Esophagus mucosa (tissue), 1 donor: Measurements from ENCODE around the gene DTNBP1. TPM values are rescaled to one million over a fixed set of nuclear protein-coding genes. Genes with fewer than 3 reads are reported as not detected.

Experiments
- ATAC-seq: fragments of 200-7000 bp; cut with Tn5 transposase; one replicate; pipeline ENCODE4 v1.9.1; 2020
- total RNA-seq: library from RNA; stranded (reverse); gene quantifications from one replicate; pipeline ENCODE4 v1.2.4, GENCODE V29; 2023
- donor health status: DM: yes; HTN: yes; CAD: no.

The DTNBP1 gene, protein sequence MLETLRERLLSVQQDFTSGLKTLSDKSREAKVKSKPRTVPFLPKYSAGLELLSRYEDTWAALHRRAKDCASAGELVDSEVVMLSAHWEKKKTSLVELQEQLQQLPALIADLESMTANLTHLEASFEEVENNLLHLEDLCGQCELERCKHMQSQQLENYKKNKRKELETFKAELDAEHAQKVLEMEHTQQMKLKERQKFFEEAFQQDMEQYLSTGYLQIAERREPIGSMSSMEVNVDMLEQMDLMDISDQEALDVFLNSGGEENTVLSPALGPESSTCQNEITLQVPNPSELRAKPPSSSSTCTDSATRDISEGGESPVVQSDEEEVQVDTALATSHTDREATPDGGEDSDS
- total RNA-seq: 9.9 TPM

DNA sequence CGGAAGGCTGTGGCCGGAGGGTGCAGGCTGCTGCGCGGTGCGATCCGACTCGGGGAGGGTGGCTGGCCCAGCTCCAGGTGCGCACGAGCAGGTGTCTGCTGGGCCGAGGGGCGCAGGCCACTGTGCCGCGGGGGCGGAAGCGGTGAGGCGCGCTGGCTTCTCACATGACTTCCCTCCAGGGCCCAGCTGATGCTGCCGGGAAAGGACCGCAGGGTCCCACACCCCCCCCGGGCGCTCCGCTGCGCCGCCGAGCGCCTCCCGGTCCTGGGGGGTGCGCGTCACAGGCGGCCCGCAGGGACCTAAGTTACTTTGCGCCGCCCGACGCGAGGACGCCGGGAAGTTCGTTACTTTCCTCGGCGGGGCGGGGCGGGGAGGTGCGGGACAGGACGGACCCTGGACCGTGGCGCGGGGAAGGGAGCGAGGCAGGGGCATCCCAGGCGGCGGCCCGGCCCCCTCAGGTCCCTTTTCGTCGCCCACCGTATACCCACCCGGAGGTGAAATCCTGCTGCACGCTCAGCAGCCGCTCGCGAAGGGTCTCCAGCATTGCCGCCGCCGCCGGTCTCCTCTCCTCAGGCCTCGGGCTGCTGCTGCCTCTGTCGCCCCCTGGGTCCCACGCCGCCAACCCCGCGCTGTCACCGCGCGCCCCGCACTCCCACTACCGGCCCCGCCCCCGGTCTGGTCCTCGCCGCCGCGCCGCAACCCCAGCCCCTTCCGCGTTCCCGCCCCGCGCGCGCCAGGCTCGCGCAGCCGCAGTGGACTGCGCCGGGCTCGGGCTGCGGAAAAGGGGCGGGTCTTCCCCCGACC is at the start of gene DTNBP1:
Gene DTNBP1 (minus strand): TSS at position 703 of the 804 bp plus-strand sequence. CDS start 159 bp downstream, at position 544.
- peak; percentile 89 for ATAC-seq

GRCh38 chr6:15709651-15710269 is 46.9 kb upstream of the DTNBP1 start:
- ATAC-seq: no peak

GRCh38 chr6:15708231-15708630 is 45.4 kb upstream of the DTNBP1 start:
- no peak for ATAC-seq

- no peak for ATAC-seq
Measured at GRCh38 chr6:15705981-15706380, 43.2 kb upstream of the DTNBP1 start.

DNA sequence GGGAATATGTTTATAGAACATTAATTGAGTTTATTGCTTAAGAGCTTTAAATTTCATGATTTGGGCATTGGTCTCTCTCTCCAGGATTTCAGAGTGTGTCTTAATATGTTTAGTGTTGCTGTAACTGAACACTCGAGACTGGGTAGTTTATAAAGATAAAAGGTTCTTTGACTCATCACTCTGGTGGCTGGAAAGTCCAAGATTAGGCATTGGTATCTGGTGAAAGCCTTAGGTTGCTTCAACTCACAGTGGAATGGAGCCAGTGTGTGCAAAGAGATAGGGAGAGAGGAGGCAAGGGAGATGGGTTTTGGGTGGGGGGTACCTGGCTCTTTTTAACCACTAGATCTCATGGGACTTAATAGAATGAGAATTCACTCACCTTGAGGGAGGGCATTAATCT is 35.6 kb upstream of the DTNBP1 start:
- no peak for ATAC-seq

GRCh38 chr6:15697895-15698294 is 35.1 kb upstream of the DTNBP1 start:
- ATAC-seq: no peak

DNA sequence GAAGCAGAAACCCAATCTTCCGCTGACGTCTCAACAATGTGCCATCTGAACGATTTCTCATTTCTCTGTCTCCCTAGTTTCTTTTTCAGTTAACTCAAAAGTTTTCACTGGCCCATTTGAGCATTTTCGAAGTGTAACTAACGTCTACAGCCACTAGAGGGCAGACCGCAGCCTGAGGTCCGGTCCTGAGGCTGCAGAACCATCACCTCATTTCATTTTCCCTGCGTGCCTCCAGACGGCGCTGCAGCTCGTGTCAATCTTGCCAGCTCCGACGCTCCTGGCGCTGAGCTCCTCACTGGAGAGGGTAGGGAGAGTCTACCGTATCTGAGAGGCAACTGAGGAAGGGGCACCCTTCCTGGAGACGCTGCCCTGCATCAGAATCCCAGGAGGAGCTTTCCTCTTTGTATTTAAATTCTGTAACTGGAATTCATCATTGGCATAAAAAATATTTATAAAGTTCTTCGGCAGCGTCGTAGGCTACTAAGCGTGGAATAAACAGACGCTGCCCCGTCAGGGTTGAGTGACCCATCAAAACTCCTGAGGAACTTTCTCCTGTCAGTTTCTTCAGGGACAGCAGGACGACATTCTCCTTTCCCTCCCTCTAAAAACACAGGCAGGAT is 28.5 kb upstream of the DTNBP1 start:
- ATAC-seq: peak; percentile 99

GRCh38 chr6:15690510-15690909 is 27.7 kb upstream of the DTNBP1 start:
- no peak for ATAC-seq

GRCh38 chr6:15689586-15690482 is 27.0 kb upstream of the DTNBP1 start:
- ATAC-seq: no peak

DNA sequence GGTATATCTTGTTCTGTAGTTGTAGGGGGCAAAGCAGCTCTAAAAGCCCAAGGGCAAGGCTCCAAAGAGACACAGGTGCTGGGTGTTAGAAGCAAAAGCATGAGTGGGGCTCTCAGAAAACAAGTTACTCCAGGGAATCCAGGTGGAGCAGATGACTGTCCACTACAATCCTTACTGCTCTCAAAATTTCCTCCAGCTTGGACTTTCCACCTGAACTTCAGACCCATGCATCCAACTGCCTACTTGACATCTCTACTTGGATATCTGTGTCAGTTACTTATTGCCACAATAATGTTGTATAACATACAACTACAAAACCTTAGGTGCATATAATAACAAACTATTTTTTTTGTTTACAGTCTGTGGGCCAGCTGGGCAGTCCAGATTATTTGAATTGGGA is 22.8 kb upstream of the DTNBP1 start:
- ATAC-seq: no peak

GRCh38 chr6:15682965-15683822 is 20.4 kb upstream of the DTNBP1 start:
- ATAC-seq: no peak

DNA sequence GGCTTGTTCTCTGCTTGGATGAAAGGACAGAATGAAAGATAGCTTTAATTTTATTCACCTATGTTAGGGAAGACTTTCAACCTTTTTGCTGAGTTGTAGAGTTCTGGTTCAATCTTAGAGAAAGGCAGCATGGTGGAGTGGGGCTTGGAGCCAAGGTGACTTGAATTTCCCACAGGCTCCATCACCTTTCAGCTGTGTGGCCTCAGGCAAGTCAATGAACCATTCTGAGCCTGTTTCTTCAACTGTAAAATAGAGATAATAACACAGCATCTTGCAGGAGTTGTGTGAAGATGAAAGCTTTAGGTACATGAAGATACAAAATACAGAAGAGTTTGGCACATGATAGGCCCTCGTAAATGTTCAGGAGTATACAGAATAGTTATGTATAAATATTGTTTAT is 19.1 kb upstream of the DTNBP1 start:
- no peak for ATAC-seq

- no peak for ATAC-seq
Measured at GRCh38 chr6:15678514-15678913, 15.7 kb upstream of the DTNBP1 start.

DNA sequence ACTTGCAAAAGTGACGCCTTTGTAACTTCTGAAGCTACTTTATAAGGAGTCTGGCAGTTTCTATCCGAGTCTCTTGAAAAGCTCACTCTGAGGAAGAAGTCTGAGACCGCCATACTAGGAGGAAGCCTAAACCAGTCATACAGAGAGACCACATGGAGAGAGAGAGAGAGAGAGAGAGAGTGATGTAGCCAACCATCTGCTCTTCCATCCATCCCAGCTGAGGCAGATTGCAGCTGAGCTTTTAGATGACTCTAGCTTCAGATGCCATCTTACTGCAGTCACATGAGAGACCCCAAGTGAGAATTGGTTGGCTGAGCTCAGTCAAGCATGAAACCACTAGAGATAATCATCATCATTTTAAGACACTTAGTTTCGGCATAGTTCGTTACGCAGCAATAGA is 15.0 kb upstream of the DTNBP1 start:
- no peak for ATAC-seq

- no peak for ATAC-seq
Measured at GRCh38 chr6:15675536-15676220, 12.8 kb upstream of the DTNBP1 start.

GRCh38 chr6:15674690-15675386 is 12.0 kb upstream of the DTNBP1 start:
- ATAC-seq: no peak

GRCh38 chr6:15673666-15674065 is 10.8 kb upstream of the DTNBP1 start:
- no peak for ATAC-seq

GRCh38 chr6:15672818-15673217 is 10.0 kb upstream of the DTNBP1 start:
- ATAC-seq: no peak

DNA sequence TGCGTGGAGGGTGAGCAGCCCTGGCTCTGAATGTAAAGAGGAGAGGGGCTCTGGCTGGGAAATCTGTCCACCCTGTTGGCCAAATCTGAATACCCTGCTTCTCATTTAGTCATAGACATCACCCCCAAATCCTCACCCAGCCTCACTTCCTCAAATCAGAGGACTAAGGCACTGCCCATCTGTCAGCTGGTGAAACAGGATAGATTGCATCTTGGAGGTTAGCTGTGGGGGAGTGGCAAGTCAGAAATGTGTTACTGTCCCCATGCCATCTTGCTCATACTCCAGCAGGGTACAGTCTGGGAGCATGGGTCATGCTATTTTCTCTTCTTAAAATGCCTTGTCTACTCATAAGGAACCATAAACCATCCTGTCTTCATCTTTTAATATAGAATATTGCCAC is 9.5 kb upstream of the DTNBP1 start:
- peak; percentile 61 for ATAC-seq

DNA sequence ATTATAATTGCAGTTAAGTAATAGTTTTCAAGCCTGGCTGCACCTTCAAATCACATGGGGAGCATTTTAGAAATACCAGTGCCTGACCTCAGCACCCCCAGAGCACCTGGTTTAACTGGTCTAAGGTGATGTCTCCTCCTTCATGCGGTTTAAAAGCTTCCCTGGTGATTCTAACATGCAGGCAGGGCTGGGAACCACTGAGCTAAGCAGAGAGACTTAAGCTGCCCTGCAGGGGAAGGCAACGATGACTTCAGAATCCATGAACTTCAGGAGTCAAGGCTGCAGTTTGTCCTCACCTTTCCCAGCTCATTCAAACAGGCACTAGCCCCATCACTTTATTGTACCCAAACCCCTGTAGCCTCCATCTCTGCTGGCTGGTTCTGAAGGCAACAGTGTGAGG is 6.1 kb upstream of the DTNBP1 start:
- ATAC-seq: peak; percentile 39
